Thyroid gland (tissue), 4 donors: ENCODE data around the gene AQP2.

Experiments
- POLR2A ChIP-seq, 2 donors: fragments of 450-650 bp; IDR thresholded peaks; one replicate each; pipeline ENCODE4 v1.6.1; 2017; ENCODE audit warnings: antibody characterized with exemption in 2 of 2, mild to moderate bottlenecking in 2 of 2, moderate library complexity in 1 of 2
- TF ChIP-seq, protein P1 (sequence below), 6 experiments: fragments of 200-600 bp in 3 of 6; fragments of 450-650 bp in 3 of 6; sonication (generic) in 3 of 6; IDR thresholded peaks; one replicate each; pipeline ENCODE4 v1.5.1; 2016 to 2019; ENCODE audit warnings: antibody characterized with exemption in 6 of 6, mild to moderate bottlenecking in 2 of 6, inconsistent platforms in 1 of 6, moderate library complexity in 1 of 6

DNA sequence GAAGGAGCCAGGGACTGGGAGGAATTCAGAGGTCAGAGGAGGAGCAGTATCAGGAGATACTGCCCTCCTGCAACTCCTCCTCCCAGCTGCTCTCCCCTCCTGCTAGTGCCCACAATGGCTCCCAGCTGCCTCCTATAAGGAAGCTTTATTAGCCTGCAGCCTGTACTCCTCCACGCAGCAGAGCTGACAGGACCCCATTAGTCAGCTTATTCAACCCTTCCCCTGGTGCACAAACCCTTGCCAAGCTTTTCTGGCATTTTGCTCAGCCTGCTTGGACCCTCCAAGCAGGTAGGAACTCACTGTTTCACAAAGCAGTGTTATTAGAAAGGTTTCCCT is 6.9 kb upstream of the AQP2 start:
- TF ChIP-seq, protein P1, sequence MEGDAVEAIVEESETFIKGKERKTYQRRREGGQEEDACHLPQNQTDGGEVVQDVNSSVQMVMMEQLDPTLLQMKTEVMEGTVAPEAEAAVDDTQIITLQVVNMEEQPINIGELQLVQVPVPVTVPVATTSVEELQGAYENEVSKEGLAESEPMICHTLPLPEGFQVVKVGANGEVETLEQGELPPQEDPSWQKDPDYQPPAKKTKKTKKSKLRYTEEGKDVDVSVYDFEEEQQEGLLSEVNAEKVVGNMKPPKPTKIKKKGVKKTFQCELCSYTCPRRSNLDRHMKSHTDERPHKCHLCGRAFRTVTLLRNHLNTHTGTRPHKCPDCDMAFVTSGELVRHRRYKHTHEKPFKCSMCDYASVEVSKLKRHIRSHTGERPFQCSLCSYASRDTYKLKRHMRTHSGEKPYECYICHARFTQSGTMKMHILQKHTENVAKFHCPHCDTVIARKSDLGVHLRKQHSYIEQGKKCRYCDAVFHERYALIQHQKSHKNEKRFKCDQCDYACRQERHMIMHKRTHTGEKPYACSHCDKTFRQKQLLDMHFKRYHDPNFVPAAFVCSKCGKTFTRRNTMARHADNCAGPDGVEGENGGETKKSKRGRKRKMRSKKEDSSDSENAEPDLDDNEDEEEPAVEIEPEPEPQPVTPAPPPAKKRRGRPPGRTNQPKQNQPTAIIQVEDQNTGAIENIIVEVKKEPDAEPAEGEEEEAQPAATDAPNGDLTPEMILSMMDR (IDR thresholded peaks at IDR 0.05), result no peak
- no peak for TF ChIP-seq POLR2A (IDR thresholded peaks at IDR 0.05)
